NCI-H2029 (cell line): ENCODE results near the gene AGAP2.

Experiments
- DNase-seq: peaks from one replicate; lab custom pipeline; 2025; lab: John Stamatoyannopoulos, UW

AGAP2 gene

GRCh38 chr12:57767305-57767698 lies 28.8 kb upstream of the AGAP2 start:
- DNase-seq, result no peak

DNA sequence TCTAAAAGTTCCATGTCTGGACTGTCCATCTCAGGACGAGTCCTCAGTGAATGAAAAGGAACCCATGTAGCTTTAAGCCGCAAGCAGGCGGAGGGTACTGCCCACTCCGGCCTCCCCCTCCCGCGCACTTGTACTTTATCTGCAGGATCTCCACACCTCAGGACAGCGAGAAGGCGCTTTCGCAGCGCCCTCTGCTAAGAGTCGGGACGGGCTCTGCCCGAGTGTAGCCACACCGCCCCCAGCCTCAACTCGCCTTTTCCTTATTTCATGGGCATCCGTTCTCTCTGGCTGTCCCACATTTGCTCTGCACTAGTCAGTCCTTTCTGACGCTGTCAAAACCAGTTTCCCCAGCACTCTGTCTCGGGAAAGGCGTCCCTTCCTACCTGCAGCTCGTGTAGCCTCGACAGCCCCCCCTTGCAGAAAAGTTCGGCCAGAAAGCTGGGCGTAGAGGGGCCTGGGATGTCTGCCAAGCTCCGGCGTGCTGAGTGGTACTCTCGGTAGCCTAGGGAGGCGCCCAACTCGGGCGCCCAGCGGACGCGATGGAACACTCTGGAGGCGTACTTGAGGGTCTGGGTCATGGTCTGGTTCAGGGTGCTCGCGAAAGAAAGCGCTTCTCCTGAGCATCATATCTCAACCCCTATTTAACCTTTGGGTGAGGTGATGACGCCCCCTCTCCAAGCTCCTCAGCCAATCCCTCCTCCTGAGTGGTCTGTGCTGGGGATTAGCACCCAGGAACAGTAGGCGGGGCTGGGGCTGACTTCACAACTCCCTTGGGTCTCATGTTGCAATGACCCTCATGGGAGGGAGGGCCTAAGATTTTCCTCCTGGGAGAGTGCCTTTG lies 28.1 kb upstream of the AGAP2 start, which contains the start of gene CYP27B1:
Gene CYP27B1, minus strand, starts transcription at position 615 of the 841 bp plus-strand sequence. Its CDS starts 37 bp downstream, at position 578.
- DNase-seq, result no peak

DNA sequence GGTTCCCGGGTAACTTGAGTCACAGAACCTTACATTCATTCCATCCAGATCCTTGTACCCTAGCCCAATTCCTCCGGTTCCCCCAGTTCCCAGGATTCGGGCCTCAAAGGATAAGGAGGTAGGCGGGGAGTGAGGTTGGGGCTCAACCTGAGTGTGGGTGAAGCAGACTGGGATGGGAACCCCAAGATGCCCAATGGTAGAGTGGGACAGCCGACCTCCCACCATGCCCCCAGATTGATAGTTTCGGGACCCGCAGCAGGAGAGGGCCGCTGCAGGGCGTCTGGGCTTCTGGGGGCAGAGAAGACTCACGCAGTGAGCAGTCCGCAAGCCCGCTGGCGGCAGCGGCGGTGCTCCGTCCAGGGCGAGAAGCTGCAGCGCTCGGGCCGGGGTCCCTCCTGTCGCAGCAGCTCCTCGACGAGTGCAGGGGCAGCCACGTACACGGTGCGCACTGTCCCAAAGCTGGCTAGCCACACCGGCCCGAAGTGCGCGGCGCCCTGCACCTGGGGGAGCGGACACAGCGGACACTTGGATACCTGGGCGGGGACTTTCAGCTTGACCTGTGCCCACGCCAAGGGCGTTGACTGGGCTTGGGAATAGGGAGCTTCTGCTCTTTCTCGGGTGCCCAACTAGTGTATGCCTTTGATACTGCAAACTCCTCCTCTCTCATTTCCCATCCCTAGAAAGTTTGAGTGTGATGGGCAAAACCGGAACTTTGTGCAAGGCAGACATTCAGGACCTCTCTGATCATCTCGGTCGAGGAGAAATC lies 27.3 kb upstream of the AGAP2 start:
- no peak for DNase-seq

DNA sequence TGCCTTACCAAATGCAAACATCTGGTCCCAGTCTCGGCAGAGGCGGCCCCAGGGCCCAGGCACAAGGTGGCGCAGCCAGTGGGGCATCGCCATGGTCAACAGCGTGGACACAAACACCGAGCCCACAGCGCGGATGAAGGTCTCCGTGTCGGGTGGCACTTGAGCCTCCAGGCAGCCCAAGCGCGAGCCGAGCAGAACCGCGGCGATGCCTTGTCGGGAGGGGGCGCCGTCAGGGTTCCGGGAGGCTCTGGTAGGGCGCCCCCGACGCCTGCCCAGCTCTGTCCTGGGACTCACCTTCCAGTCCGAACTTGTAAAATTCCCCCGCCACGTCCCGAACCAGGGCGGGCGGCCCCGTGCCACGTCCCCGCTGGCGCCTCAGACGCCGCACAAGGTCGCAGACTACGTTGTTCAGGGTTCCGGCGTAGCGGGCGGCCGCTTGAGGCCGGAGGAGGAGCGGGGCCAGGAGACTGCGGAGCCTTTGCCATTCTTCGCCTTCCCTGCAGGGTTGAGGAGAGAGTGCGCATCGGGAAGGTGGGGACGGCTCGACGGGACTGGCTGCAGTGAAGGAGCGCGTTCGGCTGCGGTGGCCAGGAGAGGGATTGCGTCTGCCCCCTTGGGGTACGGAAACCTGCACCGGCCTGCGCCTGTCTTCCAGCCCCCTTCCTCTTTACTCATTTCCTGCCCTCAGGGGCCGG lies 26.6 kb upstream of the AGAP2 start:
- no peak for DNase-seq

DNA sequence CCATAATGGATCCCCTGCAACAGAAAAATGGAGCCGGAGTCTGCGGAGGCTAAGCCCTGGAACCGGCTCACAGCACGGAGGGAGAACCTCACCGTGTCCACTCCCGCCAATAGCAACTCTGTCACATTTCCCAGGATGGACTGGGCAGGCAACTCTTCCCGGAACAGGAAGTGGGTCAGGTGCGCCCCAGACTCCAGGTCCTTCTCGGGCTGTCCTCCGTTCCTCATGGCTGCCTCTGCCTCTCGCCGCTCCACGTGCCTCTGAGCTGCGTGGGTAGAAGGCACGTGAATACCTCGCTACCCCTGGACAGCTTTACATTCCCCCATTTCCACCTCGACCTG lies 26.1 kb upstream of the AGAP2 start:
- DNase-seq, result peak; percentile 53

DNA sequence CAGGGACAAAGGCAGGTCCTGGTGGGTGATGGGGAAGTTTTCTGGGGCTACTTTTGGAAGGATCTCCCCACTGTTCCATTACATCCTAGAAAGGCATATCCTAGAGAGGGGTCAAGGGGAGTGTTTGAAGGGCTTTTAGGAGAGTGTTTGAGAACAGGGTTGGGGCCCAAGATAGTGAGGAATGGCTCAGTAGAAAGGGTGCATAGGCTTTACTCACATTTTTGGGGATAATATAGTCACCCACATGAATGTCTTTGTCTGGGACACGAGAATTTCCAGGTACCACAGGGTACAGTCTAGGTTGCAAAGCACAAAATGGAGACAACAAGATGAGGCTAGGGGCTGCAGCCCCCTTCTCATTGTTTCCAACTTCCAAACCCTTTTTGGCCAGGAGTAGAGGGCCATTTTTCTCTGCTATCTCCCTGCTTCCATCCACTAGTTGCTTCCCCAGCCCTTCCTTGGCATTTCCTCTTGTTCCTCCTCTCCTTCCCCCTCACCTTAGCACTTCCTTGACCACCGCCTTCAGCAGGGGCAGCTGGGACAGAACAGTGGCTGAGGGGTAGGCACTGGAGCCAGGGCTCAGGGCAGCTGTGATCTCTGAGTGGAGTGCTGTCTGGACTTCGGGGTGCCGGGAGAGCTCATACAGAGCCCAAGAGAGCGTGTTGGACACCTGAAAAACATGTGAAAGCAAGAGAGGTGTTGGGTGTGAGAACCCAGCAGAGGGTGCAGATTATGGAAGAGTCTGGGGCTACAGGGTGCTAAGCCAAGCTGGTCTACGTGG lies 25.5 kb upstream of the AGAP2 start:
- DNase-seq, result no peak

DNA sequence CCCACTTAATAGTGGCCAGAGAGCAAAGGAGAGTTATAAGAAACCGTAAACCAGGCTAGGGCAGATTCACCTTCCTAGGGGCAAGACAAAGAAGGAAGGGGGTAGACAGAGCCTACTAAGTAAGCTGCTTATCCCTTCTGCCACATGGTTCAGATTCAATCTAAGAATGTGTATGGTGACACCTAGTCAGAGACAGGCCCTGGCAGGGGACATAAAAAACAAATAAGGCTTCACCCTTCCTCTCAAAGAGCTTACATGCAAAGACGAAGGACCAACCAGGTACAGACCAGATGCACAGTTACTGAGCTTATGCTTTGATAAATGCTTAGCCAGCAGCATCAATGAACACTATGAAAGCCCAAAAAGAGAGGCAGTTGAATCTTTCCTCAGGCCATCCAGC lies 23.9 kb upstream of the AGAP2 start:
- DNase-seq, result no peak

- DNase-seq, result no peak
Measured at GRCh38 chr12:57761391-57761998, 23.0 kb upstream of the AGAP2 start.

- no peak for DNase-seq
Measured at GRCh38 chr12:57760347-57760982, 21.9 kb upstream of the AGAP2 start.

- DNase-seq, result no peak
Measured at GRCh38 chr12:57759360-57759980, 20.9 kb upstream of the AGAP2 start.

GRCh38 chr12:57758552-57759359 lies 20.2 kb upstream of the AGAP2 start:
- DNase-seq, result no peak

DNA sequence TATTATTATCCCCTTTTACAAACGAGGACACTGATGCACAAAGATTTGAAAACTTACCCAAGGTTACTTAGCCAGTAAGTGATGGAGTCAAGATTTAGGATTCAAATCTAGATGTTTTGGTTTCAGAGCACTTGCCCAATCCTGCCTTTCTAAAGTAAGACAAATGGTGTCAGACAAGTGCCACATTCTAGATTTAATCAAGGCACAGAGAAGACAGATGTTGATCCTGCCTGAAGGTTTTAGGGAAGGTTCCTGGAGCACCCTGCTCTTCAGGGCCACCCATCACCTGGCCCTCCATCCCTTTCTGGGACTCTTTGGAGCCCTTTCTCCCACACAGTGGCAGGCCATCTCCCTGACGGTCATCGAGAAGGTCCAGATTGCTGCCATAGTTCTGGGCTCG lies 19.2 kb upstream of the AGAP2 start:
- no peak for DNase-seq

DNA sequence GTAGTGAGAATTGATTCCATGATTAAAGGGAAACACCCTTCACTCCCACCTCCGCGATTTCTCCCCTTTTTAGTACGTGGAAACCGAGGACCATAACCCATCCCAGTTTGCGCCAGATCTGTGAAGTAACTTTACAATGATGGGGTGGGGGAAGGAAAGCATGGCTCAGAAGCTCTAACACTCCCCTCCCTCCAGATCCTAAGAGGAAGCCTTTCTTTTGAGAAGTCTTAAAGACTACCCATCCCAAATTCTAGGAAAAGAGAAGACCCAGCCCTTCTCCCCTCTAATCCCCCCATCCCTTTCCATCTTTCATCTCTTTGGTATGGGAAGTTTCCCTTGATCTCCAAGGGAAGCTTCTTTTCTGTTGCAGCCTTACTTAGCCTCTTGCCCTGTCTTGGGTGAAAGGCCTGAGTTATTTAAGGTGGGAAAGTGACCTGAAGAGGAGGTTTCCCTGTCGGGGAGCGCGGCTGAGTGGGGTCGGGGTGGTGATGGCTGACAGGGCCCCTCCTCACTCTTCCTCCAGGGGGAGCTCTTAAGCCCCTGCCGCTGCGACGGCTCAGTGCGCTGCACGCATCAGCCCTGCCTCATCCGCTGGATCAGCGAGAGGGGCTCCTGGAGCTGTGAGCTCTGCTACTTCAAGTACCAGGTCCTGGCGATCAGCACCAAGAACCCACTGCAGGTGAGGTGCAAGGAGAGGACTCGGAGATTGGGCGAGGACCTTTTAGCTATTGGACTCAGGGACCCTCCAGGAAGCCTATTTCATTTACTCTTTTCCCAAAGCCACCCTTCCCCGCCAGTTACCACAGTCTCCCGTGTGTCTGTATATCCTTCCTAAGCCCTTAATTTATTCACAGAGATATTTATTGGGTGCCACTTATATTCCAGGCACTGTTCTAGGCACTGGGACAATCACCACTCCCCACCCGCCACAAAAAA lies 18.1 kb upstream of the AGAP2 start:
- DNase-seq, result no peak

DNA sequence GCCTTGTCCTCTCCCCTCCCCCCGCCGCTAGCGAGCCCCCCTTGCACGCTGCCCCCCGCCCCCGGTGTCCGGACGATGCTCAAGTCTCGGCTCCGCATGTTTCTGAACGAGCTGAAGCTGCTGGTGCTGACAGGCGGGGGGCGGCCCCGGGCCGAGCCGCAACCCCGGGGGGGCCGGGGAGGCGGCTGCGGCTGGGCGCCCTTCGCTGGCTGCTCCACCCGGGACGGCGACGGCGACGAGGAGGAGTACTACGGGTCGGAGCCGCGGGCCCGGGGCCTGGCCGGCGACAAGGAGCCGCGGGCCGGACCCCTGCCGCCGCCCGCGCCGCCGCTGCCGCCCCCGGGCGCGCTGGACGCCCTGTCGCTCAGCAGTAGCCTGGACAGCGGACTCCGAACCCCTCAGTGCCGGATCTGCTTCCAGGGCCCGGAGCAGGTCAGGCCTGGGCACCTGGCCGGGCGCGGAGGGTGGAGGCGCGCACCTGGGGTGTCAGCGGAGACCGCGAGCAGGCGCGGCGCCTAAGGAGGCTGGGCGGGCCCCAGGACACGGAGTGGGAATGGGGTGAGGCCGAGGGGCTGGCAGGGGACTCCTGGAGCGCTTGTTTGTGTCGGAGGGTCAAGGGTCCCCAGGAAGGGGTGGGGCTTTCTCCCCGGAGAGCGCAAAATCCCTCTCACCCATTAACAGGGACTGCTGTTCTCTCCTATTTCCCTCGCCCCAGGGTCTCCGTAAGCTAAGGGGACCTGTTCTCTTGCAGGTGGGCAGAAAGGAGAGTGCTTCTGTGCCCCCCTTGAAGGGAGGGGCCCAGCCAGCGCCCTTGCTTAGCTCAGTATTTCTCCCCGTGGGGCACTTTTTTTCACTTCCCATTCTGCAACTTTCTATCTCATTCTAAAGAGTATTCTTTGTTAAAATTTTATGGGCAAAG lies 17.2 kb upstream of the AGAP2 start:
- DNase-seq, result no peak

DNA sequence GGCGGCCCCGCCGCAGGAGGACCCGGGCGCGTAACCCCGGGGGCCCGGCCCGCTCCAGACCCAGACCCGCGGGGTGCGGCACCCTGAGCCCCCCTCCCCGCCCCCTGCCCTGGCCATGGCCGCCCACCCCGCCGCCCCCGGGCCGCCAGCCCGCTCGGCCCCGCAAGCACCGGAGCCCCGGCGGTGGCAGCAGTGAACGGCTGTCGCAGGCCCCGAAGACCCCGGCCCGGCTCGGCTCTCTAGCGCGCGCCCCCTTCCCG lies 16.6 kb upstream of the AGAP2 start:
- no peak for DNase-seq

- peak; percentile 83 for DNase-seq
Measured at GRCh38 chr12:57754411-57755193, 16.1 kb upstream of the AGAP2 start, which contains the start of gene MARCHF9. Gene MARCHF9 (plus strand): TSS chr12:57755103. CDS start chr12:57755529, 426 bp downstream.
